Effector CD4-positive, alpha-beta T cell (primary cell): ENCODE data around the gene TMBIM6.
A peak's percentile ranks its signal among the peaks of the same experiment; 100 is the strongest.
"Not testable (repeated sequence)": the region's sequence is repeated elsewhere in the genome, so short reads cannot be mapped to it uniquely, and the experiment has no call there.

ENCODE experiments used
- DNase-seq: peaks from one replicate; pipeline ENCODE4 v3.0.0-alpha.2; 2020

TMBIM6 gene

DNA sequence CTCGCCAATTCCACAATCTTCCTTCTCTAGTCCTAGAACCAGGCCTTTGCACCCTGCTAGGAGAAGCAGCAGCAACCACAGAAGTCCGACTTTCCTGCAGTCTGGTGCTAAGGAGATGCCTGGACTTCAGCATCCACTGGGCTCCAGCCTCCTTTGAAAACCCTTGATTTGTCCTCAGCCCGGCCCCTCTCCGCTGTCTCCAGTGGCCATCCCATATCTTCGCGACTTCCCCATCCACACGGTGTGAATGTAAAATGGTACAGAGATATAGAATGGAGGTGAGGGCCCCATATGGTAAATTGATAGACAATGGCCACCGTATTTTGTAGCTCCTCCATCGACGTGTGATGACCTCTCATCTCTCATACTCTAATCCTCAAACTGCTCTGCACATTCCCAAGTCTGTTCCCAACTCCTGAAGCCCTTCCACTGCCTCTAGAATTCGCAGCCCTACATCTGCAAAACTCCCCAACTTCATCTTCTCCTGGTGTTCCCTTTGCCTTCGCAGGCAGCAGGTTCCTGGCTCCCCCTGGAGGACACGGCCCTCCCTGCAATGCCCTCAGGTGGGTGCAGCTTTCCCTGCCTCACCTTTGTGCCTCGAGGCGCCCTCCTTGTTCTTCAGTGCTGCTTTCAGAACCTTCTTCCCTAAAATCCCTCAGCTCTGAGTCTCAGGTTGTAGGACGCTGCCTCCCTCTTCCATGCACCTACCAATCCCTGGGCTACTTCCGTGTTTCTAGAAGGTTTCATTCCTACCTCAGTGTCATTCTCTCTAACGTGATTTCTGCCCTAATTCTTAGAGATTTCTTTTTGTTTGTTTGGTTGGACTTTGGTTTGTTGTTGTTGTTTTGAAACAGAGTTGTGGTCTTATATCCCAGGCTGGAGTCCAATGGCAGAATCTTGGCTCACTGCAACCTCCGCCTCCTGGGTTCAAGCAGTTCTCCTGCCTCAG is 36.7 kb downstream of the TMBIM6 start:
- peak; percentile 68 for DNase-seq

DNA sequence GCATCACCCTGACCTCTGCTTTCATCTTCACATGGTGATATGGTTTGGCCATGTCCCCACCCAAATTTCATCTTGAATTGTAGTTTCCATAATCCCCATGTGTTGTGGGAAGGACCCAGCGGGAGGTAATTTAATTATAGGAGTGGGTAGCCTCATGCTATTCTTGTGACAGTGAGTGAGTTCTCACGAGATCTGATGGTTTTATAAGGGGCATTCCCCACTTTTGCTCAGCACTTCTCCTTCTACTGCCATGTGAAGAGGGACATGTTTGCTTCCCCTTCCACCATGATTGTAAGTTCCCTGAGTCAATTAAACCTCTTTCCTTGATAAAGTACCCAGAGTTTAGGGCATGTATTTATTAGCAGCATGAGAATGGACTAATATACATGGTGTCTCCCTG is 38.2 kb downstream of the TMBIM6 start:
- no peak for DNase-seq

DNA sequence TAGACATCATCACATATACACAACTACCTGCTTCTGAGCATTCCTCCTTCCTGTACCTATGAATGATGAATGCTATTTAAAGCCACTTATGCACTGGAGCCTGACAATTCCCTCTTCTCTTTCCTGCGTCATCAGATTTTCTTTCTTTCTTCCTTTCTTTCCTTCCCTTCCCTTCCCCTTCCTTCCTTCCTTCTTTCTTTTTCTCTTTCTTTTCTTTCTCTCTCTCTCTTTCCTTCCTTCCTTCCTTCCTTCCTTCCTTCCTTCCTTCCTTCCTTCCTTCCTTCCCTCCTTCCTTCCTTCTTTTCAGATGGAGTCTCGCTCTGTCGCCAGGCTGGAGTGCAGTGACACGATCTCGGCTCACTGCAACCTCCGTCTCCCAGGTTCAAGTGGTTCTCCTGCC is 39.6 kb downstream of the TMBIM6 start:
- DNase-seq, result not testable (repeated sequence)

DNA sequence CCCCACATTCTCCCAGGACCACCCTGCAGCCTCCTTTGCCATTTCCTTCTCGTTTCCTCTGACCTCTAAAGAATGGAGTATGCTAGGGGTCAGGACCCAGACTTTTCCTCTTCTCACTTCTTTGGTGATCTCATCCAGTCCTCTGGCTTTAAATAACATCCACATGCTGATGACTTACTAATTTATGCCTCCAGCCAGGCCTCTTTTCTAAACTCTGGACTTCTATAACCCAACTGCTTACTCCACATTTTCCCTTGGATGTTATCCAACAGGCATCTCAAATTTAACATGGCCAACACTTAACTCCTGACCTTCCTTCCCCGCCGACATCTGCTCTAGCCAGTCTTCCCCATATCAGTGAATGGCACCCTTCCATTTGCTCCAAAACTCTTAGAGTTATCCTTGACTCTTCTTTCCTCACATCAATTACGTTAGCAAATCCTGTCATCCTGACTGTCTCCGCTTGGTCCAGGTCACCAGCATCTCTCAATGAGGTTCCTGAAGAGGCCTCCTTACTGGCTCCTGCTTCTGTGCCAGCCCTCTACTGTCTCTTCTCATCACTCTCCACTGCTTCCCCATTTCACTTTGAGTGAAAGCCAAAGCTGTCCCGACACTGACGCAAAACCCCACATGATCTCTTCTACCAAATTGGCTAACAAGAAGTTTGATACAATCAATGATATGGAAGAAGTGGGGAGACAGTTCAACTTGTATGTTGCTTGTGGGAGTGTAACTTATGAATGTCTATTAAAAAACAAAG is 42.7 kb downstream of the TMBIM6 start:
- DNase-seq, result no peak

DNA sequence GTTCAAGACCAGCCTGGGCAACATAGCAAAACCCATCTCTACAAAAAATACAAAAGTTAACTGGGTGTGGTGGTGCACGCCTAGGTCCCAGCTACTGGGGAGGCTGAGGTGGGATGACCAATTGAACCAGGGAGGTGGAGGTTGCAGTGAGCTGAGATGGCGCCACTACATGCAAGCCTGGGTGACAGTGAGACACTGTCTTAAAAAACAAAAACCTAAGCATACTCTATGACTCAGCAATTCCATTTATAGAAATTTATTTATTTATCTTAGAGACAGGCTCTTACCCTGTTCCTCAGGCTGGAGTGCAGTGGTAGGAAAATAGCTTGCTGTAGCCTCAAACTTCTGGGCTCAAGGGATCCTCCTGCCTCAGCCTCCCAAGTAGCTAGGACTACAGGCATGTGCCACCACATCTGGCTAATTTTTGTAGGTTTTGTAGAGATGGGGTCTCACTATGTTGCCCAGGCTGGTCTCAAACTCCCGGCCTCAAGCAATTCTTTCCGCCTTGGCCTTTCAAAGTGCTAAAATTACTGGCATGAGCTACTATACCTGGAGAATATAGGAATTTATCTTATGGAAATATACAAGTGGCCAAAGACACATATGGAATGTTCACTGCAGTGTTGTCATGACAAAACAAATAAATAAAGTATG is 43.5 kb downstream of the TMBIM6 start:
- DNase-seq, result no peak

DNA sequence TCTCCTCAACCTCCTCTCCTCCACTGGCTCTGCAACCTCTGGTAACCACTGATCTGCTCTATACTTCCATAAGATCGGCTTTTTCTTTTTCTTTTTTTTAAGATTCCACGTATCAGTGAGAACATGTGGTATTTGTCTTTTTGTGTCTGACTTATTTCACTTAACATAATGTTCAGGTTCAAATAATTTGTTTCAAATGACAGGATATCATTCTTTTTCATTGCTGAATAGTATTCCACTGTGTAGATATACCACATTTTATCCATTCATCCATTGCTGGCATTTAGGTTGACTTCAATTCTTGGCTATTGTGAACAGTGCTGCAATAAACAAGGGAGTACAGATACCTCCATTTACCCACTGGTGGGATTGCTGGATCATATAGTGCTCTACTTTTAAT is 46.3 kb downstream of the TMBIM6 start:
- DNase-seq, result no peak

DNA sequence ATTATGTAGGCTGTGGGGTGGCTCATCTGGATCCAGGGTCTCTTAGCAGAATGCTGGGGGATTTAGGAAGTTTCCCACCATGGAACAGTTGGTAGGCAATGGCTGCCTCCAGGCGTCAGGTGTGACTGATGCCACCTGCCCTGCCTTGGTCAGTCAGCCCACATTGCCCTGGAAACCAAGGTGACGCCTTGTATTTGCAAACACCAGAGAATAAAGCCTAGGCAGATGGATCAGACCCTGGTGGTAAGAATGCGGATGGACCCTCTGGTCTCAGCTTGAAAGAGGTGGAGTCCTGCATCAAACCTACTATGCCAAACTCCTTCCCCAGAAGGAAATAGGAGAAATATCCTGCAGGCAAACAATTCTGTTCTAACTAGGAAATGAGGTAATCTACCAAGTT is 48.6 kb downstream of the TMBIM6 start:
- DNase-seq, result no peak

DNA sequence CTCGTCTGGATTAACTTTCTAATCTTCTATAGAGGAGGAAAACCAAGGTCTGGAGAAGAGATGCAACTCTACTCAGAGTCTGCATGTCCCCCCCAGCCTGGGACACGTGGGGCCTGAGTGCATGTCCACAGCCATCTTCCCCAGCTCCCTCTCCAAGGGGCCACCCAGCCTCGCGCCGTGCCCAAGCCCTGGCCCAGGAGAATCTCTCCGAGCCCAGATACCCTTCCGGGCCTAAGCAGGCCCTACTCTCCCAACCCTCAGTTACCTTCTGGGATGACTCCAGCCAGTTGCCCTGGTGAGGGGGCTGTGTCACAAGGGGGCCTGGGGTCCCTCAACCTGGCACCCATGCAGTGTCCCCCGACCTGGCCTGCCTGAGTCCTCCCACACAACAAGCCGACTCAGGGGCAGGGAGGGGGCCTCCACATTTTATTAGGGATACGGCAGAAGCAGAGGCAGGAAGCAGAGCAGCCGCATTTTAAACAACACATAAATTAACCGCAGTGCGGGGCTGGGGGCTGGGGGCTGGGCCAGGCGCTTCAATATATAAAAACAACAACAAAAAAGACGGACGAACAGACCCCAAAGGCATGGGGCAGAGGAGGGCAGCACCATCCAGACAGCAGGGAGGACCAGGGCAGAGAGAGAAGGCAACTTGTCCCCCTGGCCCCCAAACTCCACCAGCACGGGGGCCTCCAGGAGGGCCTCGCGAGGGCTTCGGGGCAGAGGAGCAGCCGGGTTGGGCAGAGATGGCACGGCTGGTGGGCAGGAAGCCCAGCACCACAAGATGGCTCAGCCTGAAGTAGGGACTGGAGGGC is 49.6 kb downstream of the TMBIM6 start:
- DNase-seq, result no peak

DNA sequence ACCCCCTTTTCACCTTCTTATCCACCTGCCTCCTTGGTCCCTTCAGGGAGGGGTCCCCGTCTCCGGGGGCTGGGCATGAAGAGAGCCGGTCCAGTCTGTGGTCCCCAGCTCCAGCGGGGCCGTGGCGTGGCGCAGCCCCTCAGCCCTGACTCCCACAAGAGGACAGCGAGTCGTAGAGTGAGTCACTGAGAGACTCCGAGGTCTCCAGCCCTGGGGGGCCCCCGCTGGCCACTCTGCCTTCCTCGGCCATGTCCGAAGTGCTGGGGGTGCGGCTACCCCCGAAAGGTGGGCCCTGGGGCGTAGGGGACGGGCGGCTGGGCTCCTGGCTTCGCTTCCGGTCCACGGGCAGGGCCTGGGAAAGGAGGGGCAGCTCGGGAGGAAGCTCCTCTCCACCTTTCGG is 50.3 kb downstream of the TMBIM6 start:
- no peak for DNase-seq

DNA sequence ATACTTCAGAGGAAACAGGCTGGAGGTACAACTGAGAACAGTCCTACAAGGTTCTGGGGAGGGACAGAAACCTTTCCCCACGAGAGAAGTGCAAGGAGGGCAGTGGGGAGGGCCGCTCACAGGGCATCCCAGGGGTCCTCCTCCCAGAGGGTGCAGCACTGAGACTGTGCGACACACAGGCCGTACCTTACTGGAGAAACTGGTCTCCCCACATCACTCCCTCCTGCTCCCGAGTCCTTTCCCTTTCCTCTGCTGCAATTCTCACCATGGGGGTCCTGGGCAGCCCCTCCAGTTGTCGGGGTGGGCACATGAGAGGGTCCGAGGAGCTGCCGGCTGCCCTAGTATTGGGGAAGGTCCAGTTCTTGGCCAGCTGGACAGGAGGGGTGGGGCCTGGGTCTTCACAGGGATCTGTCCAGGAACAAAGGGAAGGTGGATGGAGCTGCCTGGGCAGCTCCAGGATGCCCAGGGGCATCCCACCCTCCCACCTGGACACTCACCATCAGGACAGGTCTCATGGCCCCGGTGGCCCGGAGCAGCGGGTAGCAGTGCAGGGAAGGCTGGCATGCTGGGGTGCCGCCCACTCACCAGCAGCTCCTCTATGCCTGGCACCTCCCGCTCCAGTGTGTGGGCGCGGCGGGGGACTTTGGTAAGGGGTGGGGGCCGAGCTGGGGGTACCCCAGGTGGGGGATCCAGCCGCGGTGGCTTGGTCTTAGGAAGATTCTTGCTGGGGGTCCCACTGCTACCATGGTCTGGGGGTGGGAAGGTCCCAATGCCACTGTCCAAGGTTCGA is 51.0 kb downstream of the TMBIM6 start:
- DNase-seq, result no peak

DNA sequence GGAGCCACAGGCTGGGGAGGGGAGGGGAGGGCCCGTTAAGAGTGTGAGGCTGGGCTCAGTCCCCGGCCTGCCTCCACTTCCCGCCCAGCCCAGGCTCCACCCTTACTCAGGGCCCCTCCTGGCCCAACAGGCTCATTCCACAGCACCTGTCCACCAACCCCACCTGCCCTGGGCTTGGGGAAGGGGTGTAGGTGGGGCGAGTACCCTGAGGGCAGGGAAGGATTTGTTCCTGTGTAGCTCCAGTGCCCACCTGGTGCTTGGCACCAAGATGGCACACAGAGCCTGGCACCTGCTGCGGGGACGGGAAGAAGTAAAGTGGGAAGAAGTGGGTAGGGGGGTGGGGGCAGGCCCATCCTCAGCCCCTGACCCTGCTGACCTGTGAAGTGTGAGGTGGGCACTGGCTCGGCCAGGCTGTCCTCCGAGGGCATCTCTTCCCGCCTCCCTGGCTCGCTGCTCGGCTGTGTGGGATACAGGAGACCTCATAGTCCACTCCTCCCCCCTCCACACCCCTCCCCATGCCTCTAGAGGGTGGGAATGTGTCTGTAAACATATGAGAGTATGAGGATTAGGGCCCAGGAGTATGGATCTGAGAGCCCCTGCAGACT is 51.7 kb downstream of the TMBIM6 start:
- no peak for DNase-seq

DNA sequence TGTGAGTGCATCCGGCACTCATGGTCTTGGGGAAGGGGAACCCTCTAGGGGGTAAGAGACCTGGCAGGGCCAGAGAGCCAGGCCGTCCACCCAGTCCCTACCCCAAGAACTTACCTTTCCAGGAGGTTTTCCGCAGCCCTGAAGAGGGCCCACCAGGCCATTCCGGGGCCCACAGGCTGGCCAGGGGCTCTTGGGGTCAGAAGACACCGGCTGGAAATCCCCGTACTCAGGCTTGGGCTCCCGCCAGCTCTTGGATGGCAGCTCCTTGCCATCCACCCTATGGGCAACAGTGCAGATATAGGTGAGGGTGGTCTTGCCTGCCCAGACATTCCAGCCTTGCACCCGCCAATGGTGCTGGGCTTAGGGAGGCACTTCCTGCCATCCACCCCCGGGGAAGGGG is 52.3 kb downstream of the TMBIM6 start:
- DNase-seq, result no peak

DNA sequence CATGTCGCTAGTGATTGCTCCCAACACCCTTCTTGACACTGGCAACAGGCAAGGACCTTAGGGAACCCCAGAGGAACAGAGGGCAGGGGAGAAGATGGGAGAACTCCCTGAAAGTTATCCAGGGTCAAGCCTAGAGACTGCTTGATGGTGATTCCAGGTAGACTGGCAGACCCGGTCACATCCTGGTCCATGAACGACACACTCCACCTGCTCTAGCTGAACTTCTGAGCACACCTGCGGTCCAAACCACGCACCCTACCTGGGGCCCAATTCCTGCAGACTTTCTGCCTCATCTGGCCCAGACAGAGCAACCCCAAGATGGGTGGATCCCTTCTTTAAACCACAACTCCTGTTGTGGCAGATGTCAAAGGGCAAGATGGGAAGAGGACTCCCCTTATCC is 52.7 kb downstream of the TMBIM6 start:
- DNase-seq, result no peak

DNA sequence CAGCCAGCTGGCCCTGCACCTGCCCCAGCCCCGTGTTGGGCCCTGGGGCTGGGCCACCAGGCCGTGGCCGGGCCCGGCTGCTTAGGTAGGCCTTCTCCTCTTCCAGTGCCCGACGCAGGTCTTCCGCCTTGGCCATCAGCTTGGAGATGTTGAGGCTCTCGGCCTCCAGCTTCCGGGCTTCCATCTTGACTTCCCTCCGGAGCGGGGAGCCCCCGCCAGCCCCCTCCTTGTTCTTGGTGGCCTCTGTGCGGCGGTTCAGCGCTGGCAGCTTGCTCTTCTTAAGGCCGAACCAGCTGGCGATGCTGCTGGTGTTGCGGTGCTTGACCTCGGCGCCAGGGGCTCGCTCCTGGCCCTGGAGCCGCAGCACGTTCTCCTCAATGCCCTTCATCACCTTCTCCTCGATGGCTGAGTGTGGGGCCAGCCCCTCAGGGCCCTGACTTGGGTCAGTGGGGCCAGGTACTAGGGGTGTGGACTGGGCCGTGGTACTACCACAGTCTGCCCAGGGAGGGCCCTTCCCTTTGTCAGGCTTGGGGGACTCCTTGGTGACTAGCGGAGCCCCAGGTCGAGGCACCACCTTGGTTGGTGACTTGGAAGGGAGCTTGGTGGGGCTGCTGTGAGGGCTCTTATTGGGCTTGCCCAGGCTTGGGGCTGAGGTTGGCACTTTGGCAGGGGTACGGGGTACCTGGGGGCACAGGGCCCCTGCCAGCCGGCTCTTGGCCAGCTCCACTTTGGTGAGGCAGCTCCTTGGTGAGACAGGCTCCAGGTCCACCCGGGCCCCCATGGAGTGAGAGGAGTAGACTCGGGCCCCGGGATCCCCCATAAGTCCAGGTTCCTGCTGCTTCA is 53.7 kb downstream of the TMBIM6 start:
- DNase-seq, result no peak

DNA sequence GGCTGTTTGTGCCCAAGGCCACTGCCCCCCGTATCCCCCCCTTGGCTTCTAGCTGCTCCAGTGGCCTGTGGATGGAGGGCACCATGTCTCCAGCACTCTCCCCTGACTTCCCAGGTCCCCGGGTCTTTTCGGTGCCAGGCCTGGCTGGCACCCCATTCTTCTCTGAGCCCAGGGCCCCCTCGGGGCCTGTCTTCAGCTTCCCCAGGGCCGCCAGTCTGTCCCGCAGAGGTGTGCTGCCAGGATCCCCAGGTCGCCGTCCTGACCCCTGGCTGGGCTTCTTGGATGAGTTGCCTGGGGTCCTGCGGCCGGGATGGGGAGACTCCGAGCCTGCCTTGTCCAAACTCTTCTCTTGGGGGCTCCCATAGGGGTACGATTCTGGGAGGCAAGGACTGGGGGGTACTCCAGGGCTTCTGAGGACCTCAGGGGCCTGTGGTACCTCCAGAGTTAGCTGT is 54.3 kb downstream of the TMBIM6 start:
- no peak for DNase-seq

DNA sequence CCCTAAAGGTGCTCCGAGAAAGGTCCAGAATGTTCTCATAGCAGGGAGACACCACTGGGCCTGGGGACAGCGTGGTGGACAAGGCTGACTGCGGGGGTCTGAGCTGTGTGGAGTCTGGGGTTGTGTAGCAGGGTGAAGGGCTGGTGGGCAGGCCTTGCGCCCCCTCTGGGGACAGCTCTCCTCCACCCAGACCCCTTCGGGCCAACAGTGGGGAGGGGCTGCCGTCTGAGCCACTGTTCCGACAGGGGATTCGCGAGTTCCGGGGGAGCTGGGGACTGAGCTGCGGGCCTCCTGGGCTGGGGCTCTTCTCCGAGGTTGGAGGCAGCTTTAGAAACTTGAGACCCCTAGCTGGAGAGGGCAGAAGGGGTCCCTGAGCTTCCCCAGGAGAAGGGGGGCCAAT is 54.8 kb downstream of the TMBIM6 start:
- no peak for DNase-seq

DNA sequence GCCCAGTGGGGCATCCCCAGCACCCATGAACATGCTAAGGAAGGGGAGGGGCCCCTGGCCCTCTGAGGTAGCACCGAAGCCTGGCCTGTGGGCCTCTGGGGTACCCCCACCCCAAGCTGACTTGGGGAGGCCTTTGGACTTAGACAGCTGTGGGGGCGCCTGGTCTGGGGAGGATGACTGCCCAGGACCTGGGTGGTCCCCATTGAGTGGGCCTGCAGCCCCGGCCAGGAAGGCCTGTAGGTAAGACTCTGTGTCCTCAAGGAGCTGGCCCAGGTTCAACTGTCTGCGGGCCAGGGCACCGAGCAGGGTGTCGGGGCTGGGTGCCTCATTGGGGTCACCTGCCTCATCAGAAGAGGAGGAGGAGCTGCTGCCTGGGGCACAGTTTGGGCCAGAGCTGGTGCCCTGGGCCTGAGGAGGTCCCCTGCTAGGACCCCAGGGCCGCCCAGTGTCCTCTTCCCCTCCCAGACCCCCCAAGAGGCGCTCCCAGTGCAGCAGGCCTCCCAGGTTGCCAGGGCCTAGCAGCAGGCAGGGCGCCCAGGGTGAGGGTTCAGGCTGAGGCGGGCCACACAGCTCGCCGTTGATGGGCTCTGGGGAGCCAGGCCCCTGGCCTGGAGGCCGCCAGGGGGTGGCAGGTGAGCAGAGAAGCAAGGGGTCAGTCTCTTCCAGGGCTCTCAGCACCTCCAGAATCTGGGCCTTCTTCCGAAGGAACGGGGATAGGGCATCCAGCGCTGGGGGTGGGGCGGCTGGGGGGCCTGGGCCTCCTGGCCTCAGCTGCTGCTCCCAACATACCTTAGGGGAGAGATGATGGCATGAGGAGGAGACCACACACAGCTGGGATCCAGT is 55.5 kb downstream of the TMBIM6 start:
- DNase-seq, result no peak

DNA sequence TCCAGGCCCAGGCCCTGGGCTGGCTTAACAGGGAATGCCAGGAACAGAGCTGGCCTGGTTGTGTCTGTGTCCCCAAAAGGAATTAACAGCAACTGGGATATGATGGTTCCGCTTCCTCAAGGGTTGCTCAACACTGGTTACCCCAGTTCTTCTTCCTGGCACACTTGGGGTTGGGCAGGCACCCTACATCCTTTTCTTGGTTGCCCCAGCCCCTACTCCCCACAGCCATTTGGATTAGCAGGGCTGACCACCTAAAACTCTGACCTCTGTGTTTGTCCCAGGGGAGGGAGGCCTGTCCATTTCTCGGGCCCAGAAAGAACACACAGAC is 56.1 kb downstream of the TMBIM6 start:
- no peak for DNase-seq

DNA sequence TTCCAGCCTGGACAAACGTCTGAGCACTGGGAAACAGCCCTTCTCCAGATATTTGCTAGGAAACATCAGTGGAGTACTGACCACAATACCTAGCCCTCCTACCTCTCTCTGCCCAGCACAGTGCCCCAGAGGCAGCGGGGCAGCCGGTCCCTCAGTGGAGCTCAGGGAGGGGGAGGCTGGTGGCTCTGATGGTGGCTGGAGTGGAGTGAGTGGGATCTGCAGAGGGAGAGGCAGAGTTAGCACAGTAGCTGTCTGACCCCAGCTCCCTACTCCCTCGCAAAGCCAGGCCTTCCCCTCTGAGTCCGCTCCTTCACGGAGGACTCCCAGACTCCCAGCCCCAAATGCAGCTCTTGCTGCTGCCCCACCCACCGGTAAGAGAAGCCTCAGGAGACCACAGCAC is 56.9 kb downstream of the TMBIM6 start:
- DNase-seq, result no peak

DNA sequence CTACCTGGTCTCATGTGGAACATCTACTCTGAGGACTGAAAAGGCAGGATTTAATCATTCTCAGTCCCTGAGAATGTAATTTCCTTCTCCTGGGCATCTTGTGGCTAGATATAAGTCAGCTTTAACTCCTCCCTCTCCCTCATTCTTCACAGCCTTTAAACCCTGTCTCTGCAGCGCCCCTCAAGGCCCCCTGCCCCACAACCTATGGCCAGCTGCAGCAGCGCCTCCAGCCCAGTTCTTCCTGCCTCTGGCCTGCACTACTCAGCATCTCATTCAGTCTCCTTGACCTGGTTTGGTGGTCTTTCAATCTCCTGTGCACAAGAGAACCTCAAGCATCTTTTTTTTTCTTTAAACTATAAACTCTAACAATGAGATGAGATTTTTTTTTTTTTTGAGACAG is 57.6 kb downstream of the TMBIM6 start:
- no peak for DNase-seq
